Inflammatory macrophage treated with lipopolysaccharide for 4 hours (primary cell): Measurements from ENCODE around the gene ZNF235.
A peak's percentile ranks its signal among the peaks of the same experiment; 100 is the strongest.
"Not testable (repeated sequence)": the region's sequence is repeated elsewhere in the genome, so short reads cannot be mapped to it uniquely, and the experiment has no call there.

Experiments
- DNase-seq: peaks from one replicate; pipeline ENCODE4 v3.0.0-alpha.2; 2020

Gene ZNF235

GRCh38 chr19:44304659-44305193 is at the start of gene ZNF235:
TSS of gene ZNF235 (minus strand) at chr19:44305025. CDS start at chr19:44303404, 1,621 bp downstream.
- DNase-seq = peak; percentile 95

DNA sequence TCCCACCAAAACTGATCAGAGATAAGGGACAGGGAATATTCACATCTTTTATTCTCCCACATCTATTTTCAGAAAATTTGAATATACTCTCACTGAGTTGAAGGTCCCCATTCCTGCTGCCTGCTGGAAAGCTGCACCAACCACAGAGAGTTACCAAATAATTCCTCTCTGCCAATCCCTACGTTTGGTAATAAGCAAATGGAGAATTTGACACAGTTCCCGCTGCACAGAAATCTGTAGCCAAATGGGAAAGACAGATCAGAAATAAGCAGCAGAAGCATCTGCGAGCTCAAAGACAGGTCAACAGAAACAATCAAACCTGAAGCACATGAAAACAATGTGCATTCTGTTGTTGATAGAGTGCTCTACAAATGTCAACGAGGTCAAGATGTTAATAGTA is 41.7 kb upstream of the ZNF235 start:
- DNase-seq = no peak

- DNase-seq = no peak
Observed at GRCh38 chr19:44345959-44346358, 41.1 kb upstream of the ZNF235 start.

- DNase-seq = no peak
Observed at GRCh38 chr19:44344255-44344654, 39.4 kb upstream of the ZNF235 start.

DNA sequence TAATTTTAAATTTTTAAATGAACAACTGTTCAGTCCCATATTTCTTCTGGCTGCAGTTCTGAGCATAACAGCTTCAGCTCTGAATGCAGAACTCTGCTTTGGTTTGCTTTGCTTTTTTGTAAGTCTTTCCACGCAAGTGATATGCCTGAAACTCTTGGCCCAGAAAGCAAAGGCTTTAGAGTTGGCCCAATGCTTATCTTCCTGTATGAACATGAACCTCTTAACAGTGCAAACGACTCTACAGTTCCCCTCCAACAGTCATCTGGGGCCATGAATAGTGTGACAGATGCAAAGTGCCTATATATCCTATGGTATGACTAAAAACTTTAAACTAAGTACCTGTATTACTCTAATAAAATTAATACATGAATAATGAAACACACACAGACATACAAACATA is 37.0 kb upstream of the ZNF235 start:
- no peak for DNase-seq

GRCh38 chr19:44334639-44335038 is 29.8 kb upstream of the ZNF235 start:
- DNase-seq = not testable (repeated sequence)

DNA sequence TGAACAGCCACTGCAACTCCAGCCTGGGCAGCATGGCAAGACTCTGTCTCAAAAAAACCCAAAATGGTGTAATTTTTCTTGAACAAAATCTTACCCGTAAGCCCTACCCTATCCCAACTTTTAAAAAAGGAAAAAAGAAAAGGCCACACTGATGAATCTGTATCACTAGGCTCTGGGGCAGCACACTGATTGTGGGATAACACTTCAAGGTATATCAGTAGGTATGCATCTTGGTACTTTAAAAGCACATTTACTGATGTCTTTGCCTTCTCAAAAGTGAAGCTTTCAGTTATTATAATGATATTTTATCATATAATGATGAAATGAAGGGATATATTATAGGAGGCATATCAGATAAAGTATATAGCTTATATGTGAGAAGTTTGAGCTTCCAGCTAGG is 27.3 kb upstream of the ZNF235 start:
- no peak for DNase-seq

DNA sequence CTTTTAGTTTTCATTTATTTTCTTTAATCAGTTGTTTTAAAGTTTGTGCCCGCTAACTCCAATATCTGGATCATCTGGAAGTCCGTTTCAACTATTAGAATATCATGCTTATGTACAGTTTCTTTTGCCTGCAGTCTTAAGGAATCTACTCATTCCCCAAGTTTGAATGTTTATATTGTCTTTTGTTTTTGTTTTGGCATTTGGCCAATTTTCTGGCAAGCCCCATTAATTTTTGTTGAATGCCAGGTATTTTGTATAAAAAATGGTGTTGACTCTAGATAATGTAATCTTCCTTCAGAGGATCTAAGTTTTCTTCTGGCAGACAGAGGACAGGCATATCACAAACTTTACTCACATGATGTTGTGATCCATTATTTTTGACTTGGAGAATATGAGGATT is 11.1 kb upstream of the ZNF235 start:
- no peak for DNase-seq

DNA sequence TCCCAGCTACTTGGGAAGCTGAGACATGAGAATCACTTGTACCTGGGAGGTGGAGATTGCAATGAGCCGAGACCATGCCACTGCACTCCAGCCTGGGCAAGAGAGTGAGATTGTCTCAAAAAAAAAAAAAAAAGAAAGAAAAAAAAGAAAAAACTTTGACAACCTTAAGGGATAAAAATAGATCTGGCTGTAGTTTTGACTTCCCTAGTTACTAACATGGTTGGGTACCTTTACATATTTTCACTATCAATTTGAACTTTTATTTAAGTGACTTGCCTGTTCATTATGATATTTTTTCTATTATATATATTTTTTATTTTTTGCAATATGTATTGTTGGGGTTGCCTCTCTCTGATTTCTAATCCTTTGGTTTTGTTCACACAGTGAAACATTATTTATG is 8.4 kb upstream of the ZNF235 start:
- DNase-seq = no peak

DNA sequence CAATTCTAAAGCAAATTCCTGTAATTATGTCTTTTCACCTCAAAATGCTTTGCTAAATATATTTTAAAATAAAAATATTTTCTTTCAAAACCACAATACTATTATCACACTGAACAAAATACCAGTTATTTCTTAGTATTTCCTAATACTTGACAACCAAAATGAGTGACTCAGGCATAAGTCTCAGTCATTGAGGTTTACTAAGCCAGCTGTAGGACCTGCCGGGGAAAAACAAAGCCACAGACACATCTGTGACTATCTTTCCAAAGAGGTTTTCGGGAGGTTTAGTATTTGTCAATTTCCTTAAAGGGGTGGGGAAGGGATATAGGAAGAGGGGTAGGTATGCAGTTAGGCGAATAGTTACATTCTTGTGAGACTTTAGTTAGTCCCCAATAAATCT is 3.2 kb upstream of the ZNF235 start:
- no peak for DNase-seq

DNA sequence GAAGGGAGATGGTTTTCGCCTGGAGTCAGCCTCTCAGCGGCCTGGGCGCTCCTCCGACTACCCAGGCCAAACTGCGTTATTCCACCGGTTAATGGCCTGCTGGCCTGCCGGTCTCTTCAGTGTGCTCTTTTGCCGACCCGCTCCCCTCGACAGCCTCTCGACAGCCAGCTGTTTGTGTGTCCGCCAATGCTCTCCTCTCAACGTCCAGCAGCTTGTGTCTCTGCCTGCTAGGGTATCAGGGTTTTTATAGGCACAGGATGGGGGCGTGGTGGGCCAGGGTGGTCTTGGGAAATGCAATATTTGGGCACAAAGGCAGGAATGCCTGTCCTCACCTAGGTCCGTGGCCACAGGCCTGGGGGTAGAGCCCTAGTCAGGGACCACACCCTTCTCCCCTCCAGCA is 1.5 kb upstream of the ZNF235 start:
- no peak for DNase-seq

DNA sequence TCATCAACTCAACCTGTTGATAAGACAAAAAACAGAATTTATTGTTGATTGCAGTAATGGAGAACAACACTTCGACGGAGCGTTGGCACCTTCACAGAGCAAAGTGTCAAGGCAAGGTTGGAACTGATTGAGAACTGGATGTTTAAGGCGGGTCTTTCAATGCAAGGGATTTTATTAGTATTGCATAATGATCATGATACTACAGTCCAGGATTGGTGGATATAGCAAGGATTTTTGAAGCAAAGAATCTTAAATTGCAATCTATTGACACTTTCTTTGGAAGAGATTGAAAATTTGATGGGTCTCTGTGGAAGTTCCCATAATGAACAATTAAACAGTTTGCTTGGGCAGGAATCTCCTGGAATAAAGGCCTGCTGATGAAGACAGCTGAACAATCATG is 632 bp upstream of the ZNF235 start:
- no peak for DNase-seq

DNA sequence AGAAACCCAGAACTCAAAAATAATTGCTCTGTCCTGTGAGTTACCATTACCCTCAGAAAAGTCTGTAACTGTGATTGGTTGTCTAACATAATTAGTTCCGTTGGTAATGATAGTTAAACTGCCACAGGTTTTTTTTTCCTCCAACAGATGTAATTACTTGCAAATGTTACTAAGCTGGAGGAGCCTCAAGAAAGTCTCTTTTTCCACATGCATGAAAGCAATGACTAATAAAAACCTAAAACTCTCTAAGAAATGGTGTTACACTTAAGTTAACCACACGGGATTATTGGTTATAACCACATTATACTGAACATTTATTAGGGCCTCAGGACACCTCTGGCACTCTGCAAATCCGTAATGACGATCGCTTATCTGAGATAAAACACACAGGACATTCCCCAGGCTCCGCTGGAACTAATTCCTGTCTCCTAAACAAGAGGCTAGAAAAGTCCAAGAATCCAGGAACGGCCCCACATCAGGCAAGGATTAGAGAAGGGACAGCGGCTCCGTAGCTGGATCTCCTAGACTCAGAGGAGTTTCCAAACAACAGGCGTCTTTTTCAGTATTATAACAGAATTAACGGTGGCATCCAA is 753 bp downstream of the ZNF235 start:
- DNase-seq = peak; percentile 4

GRCh38 chr19:44303320-44303719 is 1.5 kb downstream of the ZNF235 start:
- DNase-seq = no peak

DNA sequence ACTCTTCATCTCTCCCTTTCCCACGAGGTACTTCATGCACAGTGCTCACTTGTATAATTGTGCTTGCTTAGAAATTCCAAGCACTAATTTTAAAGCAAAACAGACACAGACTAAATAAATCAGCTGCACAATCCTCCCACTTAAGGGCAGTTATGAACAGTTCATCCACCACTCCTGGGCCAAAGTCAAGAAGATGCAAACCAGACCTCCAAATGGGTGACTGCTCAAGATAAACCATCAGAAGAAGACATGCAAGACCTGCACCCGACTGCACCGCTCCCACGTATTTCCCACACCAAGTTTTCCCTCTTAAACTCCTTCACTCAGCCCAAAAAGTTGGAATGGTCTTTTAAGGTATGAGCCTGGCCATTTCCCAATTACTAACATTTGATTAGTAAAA is 19.9 kb downstream of the ZNF235 start:
- DNase-seq = no peak

GRCh38 chr19:44282846-44283245 is 22.0 kb downstream of the ZNF235 start:
- DNase-seq = no peak

- no peak for DNase-seq
Observed at GRCh38 chr19:44280916-44281315, 23.9 kb downstream of the ZNF235 start.

GRCh38 chr19:44278181-44278690 is 26.6 kb downstream of the ZNF235 start:
- no peak for DNase-seq

DNA sequence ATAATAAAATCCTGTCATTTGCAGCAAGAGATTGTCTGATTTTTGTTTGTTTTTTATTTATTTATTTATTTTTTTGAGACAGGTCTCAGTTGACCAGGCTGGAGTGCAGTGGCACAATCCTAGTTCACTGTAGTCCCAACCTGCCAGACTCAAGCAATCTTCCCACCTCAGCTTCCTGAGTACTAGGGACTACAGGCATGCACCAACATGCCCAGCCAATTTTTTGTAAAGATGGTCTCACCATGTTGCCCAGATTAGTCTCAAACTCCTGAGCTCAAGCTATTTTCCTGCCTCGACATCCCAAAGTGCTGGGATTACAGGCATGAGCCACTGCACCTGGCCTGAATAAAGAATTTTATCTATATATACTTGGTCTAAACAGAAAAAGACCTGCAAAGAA is 27.5 kb downstream of the ZNF235 start:
- DNase-seq = no peak

DNA sequence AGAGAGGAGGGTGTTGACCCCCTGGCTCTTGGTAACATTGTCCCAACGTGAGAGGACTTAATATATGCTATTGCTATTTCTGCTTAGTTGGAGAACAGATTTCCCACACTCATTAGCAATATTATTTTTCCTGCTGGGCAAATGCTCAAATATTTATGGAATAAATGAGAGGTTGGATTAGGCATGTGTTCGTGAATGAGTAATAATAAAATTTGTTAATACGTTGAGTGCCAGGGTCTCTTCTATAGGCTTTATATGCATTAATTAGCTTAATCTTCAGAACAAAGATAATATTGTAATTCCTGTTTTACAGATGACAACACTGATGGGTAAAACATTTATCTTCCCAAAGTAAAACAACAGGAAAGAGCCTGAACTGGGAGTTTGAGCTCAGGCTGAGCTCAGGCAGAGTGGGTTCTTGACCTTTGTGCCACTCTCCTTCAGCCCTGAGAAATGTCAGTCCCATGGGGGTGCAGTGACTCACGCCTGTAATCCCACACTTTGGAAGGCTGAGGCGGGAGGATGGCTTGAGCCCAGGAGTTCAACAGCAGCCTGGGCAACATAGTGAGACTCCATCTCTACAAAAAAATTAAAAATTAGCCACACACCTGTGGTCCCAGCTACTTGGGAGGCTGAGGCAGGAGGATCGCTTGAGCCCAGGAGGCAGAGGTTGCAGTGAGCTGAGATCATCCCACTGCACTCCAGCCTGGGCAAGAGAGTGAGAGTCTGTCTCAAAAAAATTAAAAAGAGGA is 44.0 kb downstream of the ZNF235 start:
- no peak for DNase-seq

GRCh38 chr19:44260343-44260681 is 44.5 kb downstream of the ZNF235 start:
- DNase-seq = no peak

- no peak for DNase-seq
Observed at GRCh38 chr19:44258835-44259413, 45.9 kb downstream of the ZNF235 start.

DNA sequence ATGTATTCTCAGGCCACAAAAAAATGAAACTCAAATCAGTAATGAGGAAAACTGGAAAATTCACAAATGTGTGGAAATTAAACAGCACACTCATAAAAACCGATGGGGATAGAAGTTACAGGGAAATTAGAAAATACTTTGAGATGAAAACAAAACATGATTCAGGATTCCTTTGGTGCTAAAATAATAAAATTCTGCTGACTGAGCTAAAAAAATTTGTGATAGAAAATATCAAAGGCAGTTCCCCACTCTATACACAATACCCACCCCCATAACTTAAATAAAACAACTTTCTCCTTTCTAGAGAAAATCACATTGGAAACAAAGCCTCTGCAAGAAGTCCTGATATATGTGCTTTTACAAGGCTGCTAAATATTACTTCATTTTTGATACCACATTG is 46.7 kb downstream of the ZNF235 start:
- DNase-seq = no peak
